Mucosa of descending colon (tissue), 3 donors: ENCODE results near the gene NAPB. TPM values are rescaled to one million over a fixed set of nuclear protein-coding genes. Genes with fewer than 3 reads are reported as not detected.

Experiments used
- ATAC-seq: fragments of 200-7000 bp; cut with Tn5 transposase; one replicate; pipeline ENCODE4 v1.9.1; 2020; ENCODE audit warnings: mild to moderate bottlenecking, moderate library complexity
- DNase-seq, 3 donors: peaks; one replicate each; pipeline ENCODE4 v3.0.0-alpha.2; 2020
- H3K36me3 ChIP-seq: fragments of 200-600 bp; one replicate; pipeline ENCODE4 v1.8.0; 2021; ENCODE audit warnings: low read depth, mild to moderate bottlenecking
- H3K4me1 ChIP-seq: fragments of 200-600 bp; one replicate; pipeline ENCODE4 v1.8.0; 2021; ENCODE audit warnings: low read depth, mild to moderate bottlenecking
- H3K4me3 ChIP-seq: fragments of 200-600 bp; one replicate; pipeline ENCODE4 v1.8.0; 2021; ENCODE audit warnings: mild to moderate bottlenecking
- H3K9me3 ChIP-seq: fragments of 200-600 bp; one replicate; pipeline ENCODE4 v1.8.0; 2021; ENCODE audit warnings: mild to moderate bottlenecking
- intact Hi-C, 2 donors: fragments of 100-400 bp; cut with DNase I in 1 of 2; cut with micrococcal nuclease in 1 of 2; formaldehyde crosslinking; loops; one replicate each; pipeline versions ENCODE4 v1.11.0 to v1.11.1; 2022; cut with DNase I, micrococcal nuclease
- total RNA-seq, 3 donors: library from RNA; stranded (reverse); fragmentation: NEBNext Ultra II Directional in 2 of 3; extraction: Animal tissue kit (Norgen Biotek cat#: 25700) in 2 of 3; gene quantifications; one replicate each; pipeline versions ENCODE4 v1.2.1 to v1.2.4, GENCODE V29; 2021 to 2023
- TF ChIP-seq, protein P1 (sequence below): fragments of 200-600 bp; IDR thresholded peaks from one replicate; pipeline ENCODE4 v1.8.0; 2022; ENCODE audit warnings: antibody characterized with exemption, mild to moderate bottlenecking
- donor health status: DM: no; HTN: no; CAD: no; lungs with moderate emphysema.
- donor health status: DM: no; HTN: no; CAD: no.
- donor health status: DM: no; HTN: yes; CAD: no.

Gene NAPB
- total RNA-seq, 3 donors from 2014 or later, result 8.2 to 22.8 (median 8.9) TPM

DNA sequence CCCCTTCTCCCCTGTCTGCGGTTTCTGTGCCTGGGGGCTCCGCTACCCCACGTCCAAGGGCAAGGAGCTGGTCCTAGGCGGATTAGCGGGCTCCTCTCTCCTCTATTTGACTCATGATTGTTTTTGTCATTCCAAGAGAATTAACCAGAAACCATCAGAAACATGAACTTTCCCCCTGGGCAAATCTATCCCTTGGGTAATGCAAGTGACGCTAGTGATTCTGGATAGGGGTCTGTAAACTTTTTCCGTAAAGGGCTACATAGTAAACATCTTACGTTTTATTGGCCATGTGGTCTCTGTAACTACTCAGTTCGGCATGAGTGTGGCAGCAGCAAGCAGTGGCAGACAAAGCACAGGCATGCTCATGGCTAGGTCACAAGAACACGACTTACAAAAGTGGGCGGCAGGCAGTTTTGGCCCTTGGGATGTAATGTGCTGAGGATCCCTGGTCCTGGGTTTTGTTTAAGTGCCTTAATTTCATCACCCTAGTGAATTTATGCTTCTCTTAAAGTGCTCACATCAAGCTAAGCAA, 30.7 kb upstream of the NAPB start:
- DNase-seq, result no peak
- H3K36me3 ChIP-seq, result no peaks in the 10 kb centered on the region
- no peaks in the 10 kb centered on the region for H3K4me1 ChIP-seq
- H3K9me3 ChIP-seq, result no peaks in the 10 kb centered on the region
- ATAC-seq, result no peak
- intact Hi-C loops, result no loop called here
- no peak overlapping the region for H3K4me3 ChIP-seq
- TF ChIP-seq, protein P1, sequence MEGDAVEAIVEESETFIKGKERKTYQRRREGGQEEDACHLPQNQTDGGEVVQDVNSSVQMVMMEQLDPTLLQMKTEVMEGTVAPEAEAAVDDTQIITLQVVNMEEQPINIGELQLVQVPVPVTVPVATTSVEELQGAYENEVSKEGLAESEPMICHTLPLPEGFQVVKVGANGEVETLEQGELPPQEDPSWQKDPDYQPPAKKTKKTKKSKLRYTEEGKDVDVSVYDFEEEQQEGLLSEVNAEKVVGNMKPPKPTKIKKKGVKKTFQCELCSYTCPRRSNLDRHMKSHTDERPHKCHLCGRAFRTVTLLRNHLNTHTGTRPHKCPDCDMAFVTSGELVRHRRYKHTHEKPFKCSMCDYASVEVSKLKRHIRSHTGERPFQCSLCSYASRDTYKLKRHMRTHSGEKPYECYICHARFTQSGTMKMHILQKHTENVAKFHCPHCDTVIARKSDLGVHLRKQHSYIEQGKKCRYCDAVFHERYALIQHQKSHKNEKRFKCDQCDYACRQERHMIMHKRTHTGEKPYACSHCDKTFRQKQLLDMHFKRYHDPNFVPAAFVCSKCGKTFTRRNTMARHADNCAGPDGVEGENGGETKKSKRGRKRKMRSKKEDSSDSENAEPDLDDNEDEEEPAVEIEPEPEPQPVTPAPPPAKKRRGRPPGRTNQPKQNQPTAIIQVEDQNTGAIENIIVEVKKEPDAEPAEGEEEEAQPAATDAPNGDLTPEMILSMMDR, result no peak

DNA sequence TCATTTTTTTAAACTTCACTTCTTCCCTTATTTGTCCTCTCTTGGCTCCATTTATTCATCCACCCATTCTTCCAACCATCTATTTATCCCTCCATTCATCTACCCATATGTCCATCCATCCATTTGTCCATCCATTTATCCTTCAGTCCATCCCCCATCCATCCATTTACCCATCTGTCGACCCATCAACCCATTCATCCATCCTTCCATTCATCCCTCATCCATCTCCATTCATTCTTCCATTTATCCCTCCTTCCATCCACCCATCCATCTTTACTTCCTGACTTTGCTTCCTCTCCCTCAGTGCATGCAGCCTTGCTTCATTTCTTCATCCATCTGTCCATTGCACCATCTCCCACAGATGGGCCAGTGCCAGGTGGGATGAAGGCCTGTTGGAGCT, 29.6 kb upstream of the NAPB start:
- ATAC-seq, result no peak
- H3K9me3 ChIP-seq, result no peaks in the 10 kb centered on the region
- H3K4me3 ChIP-seq, result no peak overlapping the region
- no peaks in the 10 kb centered on the region for H3K36me3 ChIP-seq
- intact Hi-C loops, result no loop called here
- DNase-seq, result no peak
- TF ChIP-seq, protein P1, result no peak
- H3K4me1 ChIP-seq, result no peaks in the 10 kb centered on the region

DNA sequence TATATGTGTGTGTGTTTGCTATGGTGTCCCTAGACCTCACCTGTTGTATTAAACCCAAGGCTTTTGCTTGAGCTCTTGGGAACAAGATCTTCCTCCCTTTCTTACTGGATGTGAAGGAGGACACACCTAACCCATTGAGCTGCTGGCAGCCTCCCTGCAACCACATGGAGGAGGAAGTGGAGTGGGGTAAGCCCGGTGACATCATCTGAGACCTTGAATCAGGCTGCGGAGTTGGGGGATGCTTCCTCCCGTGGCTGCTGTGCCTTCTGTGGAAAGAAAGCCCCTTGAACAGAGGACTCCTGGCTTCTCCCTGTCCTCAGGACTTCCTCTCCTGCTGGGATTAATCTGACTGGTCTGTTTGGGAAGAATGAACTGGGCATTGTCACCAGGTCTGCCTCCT, 28.1 kb upstream of the NAPB start:
- H3K4me1 ChIP-seq, result no peaks in the 10 kb centered on the region
- TF ChIP-seq, protein P1, result no peak
- H3K9me3 ChIP-seq, result no peaks in the 10 kb centered on the region
- intact Hi-C loops, result loop anchor here in 1 of 2 donors (10.0 kb wide), 1 partner anchor 155 kb away; the partner anchor contains the start of gene CST9
- no peak for DNase-seq
- H3K4me3 ChIP-seq, result no peak overlapping the region
- no peaks in the 10 kb centered on the region for H3K36me3 ChIP-seq
- no peak for ATAC-seq

DNA sequence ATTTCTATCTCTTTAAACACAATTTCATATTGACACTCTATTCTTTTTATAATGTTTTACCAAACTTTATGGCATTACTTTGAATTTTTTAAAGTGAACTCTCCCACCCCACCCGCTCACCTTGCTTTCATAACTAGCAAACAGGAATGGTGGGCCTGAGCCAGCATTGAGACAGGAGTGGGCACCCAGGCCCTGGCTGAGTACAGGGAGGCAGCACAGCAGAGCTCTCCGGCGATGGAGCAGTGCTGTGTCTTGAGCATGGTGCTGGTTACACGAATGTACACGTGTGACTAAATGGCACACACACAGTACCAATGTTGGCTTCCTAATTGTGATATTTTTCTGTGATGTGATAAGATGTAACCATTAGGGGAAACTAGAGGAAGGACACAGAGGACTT, 26.9 kb upstream of the NAPB start:
- no peaks in the 10 kb centered on the region for H3K4me1 ChIP-seq
- intact Hi-C loops, result loop anchor here in 1 of 2 donors (10.0 kb wide), 1 partner anchor 157 kb away; the partner anchor contains the start of gene CST9
- ATAC-seq (no peak), DNase-seq (no peak)
- no peaks in the 10 kb centered on the region for H3K9me3 ChIP-seq
- TF ChIP-seq, protein P1, result no peak
- H3K36me3 ChIP-seq, result no peaks in the 10 kb centered on the region
- H3K4me3 ChIP-seq, result no peak overlapping the region

DNA sequence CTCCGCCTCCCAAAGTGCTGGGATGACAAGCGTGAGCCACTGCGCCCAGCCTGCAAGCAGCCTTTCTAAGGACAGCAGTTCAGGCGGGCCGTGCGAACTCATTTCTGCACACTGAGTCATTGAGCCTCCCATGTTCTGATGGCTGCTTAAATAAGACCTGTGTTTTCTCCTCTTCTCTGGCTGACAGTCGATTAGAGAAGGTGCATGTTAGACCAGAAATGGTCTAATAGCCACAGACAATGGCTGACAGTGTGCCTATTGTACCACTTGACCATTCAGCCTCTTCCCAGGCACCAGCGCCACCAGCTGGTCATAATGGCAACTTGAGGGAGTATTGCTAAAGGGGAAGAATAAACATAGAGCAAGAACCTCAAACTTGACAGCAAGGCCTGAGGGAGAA, 25.2 kb upstream of the NAPB start:
- Histone ChIP-seq H3K4me3 (no peak overlapping the region), H3K9me3 (no peaks in the 10 kb centered on the region), H3K36me3 (no peaks in the 10 kb centered on the region), H3K4me1 (no peaks in the 10 kb centered on the region)
- DNase-seq (peak in 2 of 3 donors; percentile 66 to 73), ATAC-seq (peak; percentile 71)
- intact Hi-C loops, result loop anchor here in 1 of 2 donors (10.0 kb wide), 1 partner anchor 158 kb away; the partner anchor contains the start of gene CST9
- TF ChIP-seq, protein P1, result no peak
